ENCODE results near the gene SLC25A31. TPM values are rescaled to one million over a fixed set of nuclear protein-coding genes. Genes with fewer than 3 reads are reported as not detected.

Gene SLC25A31
- polyA plus RNA-seq, 3 donors from 2014 or later = not detected

- Mint-ChIP-seq H3K27me3 (ENCODE audit: low read depth in 3 of 3) (peaks cover 19 to 21% (median 20%) of the 10 kb centered on the region in 3 donors), H3K27ac (no peak overlapping the region), H3K4me3 (peak overlapping the region; percentile 81 to 94 (median 87)), H3K9me3 (peaks cover 0 to 7% (median 0%) of the 10 kb centered on the region in 6 donors), H3K4me1 (peaks cover 15 to 24% of the 10 kb centered on the region in 2 donors), H3K36me3 (no peaks in the 10 kb centered on the region)
- no peak for DNase-seq
Observed at GRCh38 chr4:127783026-127783769, 53.0 kb downstream of the SLC25A31 start.

GRCh38 chr4:127783955-127784770 is 54.0 kb downstream of the SLC25A31 start:
- Mint-ChIP-seq H3K27ac (no peak overlapping the region), H3K4me3 (peak overlapping the region in 1 of 5 donors; percentile 29), H3K9me3 (peaks cover 0 to 3% (median 0%) of the 10 kb centered on the region in 6 donors), H3K36me3 (no peaks in the 10 kb centered on the region), H3K4me1 (peaks cover 15 to 24% of the 10 kb centered on the region in 2 donors), H3K27me3 (ENCODE audit: low read depth in 3 of 3) (peaks cover 20 to 21% (median 21%) of the 10 kb centered on the region in 3 donors)
- DNase-seq = no peak

- DNase-seq = no peak
- H3K36me3 Mint-ChIP-seq = no peaks in the 10 kb centered on the region
- no peak overlapping the region for H3K4me3 Mint-ChIP-seq
- peaks cover 2 to 4% (median 3%) of the 10 kb centered on the region in 3 donors for H3K27me3 Mint-ChIP-seq (ENCODE audit: low read depth in 3 of 3)
- peaks cover 0 to 2% of the 10 kb centered on the region in 2 donors for H3K4me1 Mint-ChIP-seq
- no peaks in the 10 kb centered on the region for H3K9me3 Mint-ChIP-seq
- H3K27ac Mint-ChIP-seq = no peak overlapping the region
Observed at GRCh38 chr4:127788517-127788916, 58.3 kb downstream of the SLC25A31 start.

- DNase-seq = no peak
- no peaks in the 10 kb centered on the region for H3K36me3 Mint-ChIP-seq
- H3K4me1 Mint-ChIP-seq = no peaks in the 10 kb centered on the region
- peaks cover 0 to 2% (median 0%) of the 10 kb centered on the region in 6 donors for H3K9me3 Mint-ChIP-seq
- H3K27ac Mint-ChIP-seq = no peak overlapping the region
- peaks cover 1 to 10% (median 3%) of the 10 kb centered on the region in 3 donors for H3K27me3 Mint-ChIP-seq (ENCODE audit: low read depth in 3 of 3)
- H3K4me3 Mint-ChIP-seq = no peak overlapping the region
Observed at GRCh38 chr4:127791391-127791790, 61.2 kb downstream of the SLC25A31 start.

GRCh38 chr4:127793528-127793927 is 63.3 kb downstream of the SLC25A31 start:
- no peak overlapping the region for H3K4me3 Mint-ChIP-seq
- H3K4me1 Mint-ChIP-seq = no peaks in the 10 kb centered on the region
- peaks cover 2 to 10% (median 3%) of the 10 kb centered on the region in 3 donors for H3K27me3 Mint-ChIP-seq (ENCODE audit: low read depth in 3 of 3)
- DNase-seq = no peak
- peaks cover 0 to 2% (median 2%) of the 10 kb centered on the region in 6 donors for H3K9me3 Mint-ChIP-seq
- H3K36me3 Mint-ChIP-seq = no peaks in the 10 kb centered on the region
- H3K27ac Mint-ChIP-seq = no peak overlapping the region

- Mint-ChIP-seq H3K27ac (no peak overlapping the region), H3K4me3 (no peak overlapping the region), H3K36me3 (no peaks in the 10 kb centered on the region), H3K27me3 (ENCODE audit: low read depth in 3 of 3) (peaks cover 0 to 7% (median 1%) of the 10 kb centered on the region in 3 donors), H3K9me3 (peaks cover 0 to 2% (median 2%) of the 10 kb centered on the region in 6 donors), H3K4me1 (no peaks in the 10 kb centered on the region)
- no peak for DNase-seq
Observed at GRCh38 chr4:127799711-127800110, 69.5 kb downstream of the SLC25A31 start.

GRCh38 chr4:127809173-127809800 is 79.1 kb downstream of the SLC25A31 start:
- Mint-ChIP-seq H3K27ac (no peak overlapping the region), H3K27me3 (ENCODE audit: low read depth in 3 of 3) (no peaks in the 10 kb centered on the region), H3K4me3 (no peak overlapping the region), H3K4me1 (no peaks in the 10 kb centered on the region), H3K9me3 (no peaks in the 10 kb centered on the region), H3K36me3 (no peaks in the 10 kb centered on the region)
- no peak for DNase-seq

GRCh38 chr4:127810551-127810950 is 80.4 kb downstream of the SLC25A31 start:
- no peaks in the 10 kb centered on the region for H3K4me1 Mint-ChIP-seq
- H3K9me3 Mint-ChIP-seq = no peaks in the 10 kb centered on the region
- H3K36me3 Mint-ChIP-seq = no peaks in the 10 kb centered on the region
- H3K27me3 Mint-ChIP-seq (ENCODE audit: low read depth in 3 of 3) = no peaks in the 10 kb centered on the region
- no peak overlapping the region for H3K4me3 Mint-ChIP-seq
- H3K27ac Mint-ChIP-seq = no peak overlapping the region
- no peak for DNase-seq

- no peak for DNase-seq
- Mint-ChIP-seq H3K4me3 (no peak overlapping the region), H3K36me3 (no peaks in the 10 kb centered on the region), H3K27me3 (ENCODE audit: low read depth in 3 of 3) (peaks cover 0 to 8% (median 2%) of the 10 kb centered on the region in 3 donors), H3K4me1 (no peaks in the 10 kb centered on the region), H3K27ac (no peak overlapping the region), H3K9me3 (peaks cover 0 to 2% (median 0%) of the 10 kb centered on the region in 6 donors)
Observed at GRCh38 chr4:127822430-127822829, 92.2 kb downstream of the SLC25A31 start.

Other genes with a start within 250 kb of the SLC25A31 start
- gene INTU, start 97.4 kb upstream of the SLC25A31 start, polyA plus RNA-seq = under 1 TPM in 1 of 3 donors, not detected in 2; 0.21 TPM
- gene HSPA4L, start 51.9 kb downstream of the SLC25A31 start, polyA plus RNA-seq = not detected
- 1 to 10 TPM; 2.0 to 3.9 (median 2.9) TPM for gene PLK4, start 150.5 kb downstream of the SLC25A31 start, polyA plus RNA-seq
- gene MFSD8, start 234.8 kb downstream of the SLC25A31 start, polyA plus RNA-seq = 10 to 100 TPM in 1 of 3 donors, 1 to 10 TPM in 2; 8.2 to 19.8 (median 8.3) TPM
- 10 to 100 TPM in 2 of 3 donors, 1 to 10 TPM in 1; 3.4 to 11.8 (median 10.4) TPM for gene ABHD18, start 235.0 kb downstream of the SLC25A31 start, polyA plus RNA-seq